ENCODE measurements around the gene OVOL3. TPM values are rescaled to one million over a fixed set of nuclear protein-coding genes. Genes with fewer than 3 reads are reported as not detected.

Gene OVOL3
- total RNA-seq (ENCODE audit: low replicate concordance) = not detected in 2 replicates

GRCh38 chr19:36110487-36111199 lies at the start of gene OVOL3:
TSS of gene OVOL3 (plus strand) at chr19:36111143. CDS start at chr19:36111203, 60 bp downstream.

GRCh38 chr19:36114721-36115452 lies 3.9 kb downstream of the OVOL3 start, which contains the start of gene POLR2I:
TSS of gene POLR2I (minus strand) at chr19:36114875. CDS start at chr19:36114856, 19 bp downstream.

GRCh38 chr19:36115453-36116343 lies 4.8 kb downstream of the OVOL3 start, which contains the start of gene TBCB:
TSS of gene TBCB (plus strand) at chr19:36115468. CDS start at chr19:36115561, 93 bp downstream.

GRCh38 chr19:36139473-36140303 lies 28.7 kb downstream of the OVOL3 start, which contains the start of gene CAPNS1:
TSS of gene CAPNS1 (plus strand) at chr19:36140066. CDS start at chr19:36141012, 946 bp downstream.

GRCh38 chr19:36152352-36153091 lies 41.6 kb downstream of the OVOL3 start, which contains the start of gene COX7A1:
TSS of gene COX7A1 (minus strand) at chr19:36152447. CDS start at chr19:36152407, 40 bp downstream.

Other genes starting within 250 kb of the OVOL3 start
- 2.1 and 18.6 TPM in 2 replicates for gene APLP1, start 242.6 kb upstream of the OVOL3 start, total RNA-seq (ENCODE audit: low replicate concordance)
- 2.2 and 7.1 TPM in 2 replicates for gene NFKBID, start 210.6 kb upstream of the OVOL3 start, total RNA-seq (ENCODE audit: low replicate concordance)
- gene HCST, start 208.6 kb upstream of the OVOL3 start, total RNA-seq (ENCODE audit: low replicate concordance) = 0.60 and 4.6 TPM in 2 replicates
- not detected in 2 replicates for gene TYROBP, start 202.8 kb upstream of the OVOL3 start, total RNA-seq (ENCODE audit: low replicate concordance)
- 1.1 and 1.5 TPM in 2 replicates for gene LRFN3, start 174.8 kb upstream of the OVOL3 start, total RNA-seq (ENCODE audit: low replicate concordance)
- 6.8 and 13.5 TPM in 2 replicates for gene SDHAF1, start 116.0 kb upstream of the OVOL3 start, total RNA-seq (ENCODE audit: low replicate concordance)
- 0.08 TPM in 1 of 2 replicates, not detected in the other for gene SYNE4, start 102.3 kb upstream of the OVOL3 start, total RNA-seq (ENCODE audit: low replicate concordance)
- gene ALKBH6, start 96.9 kb upstream of the OVOL3 start, total RNA-seq (ENCODE audit: low replicate concordance) = 5.4 and 15.6 TPM in 2 replicates
- gene CLIP3, start 78.3 kb upstream of the OVOL3 start, total RNA-seq (ENCODE audit: low replicate concordance) = 3.7 and 12.8 TPM in 2 replicates
- gene THAP8, start 56.9 kb upstream of the OVOL3 start, total RNA-seq (ENCODE audit: low replicate concordance) = 1.1 and 2.8 TPM in 2 replicates
- gene WDR62, start 56.2 kb upstream of the OVOL3 start, total RNA-seq (ENCODE audit: low replicate concordance) = 0.12 and 1.1 TPM in 2 replicates
- gene POLR2I, start 3.7 kb downstream of the OVOL3 start, total RNA-seq (ENCODE audit: low replicate concordance) = 131 and 194 TPM in 2 replicates
- gene TBCB, start 4.3 kb downstream of the OVOL3 start, total RNA-seq (ENCODE audit: low replicate concordance) = 315 and 328 TPM in 2 replicates
- gene CAPNS1, start 28.9 kb downstream of the OVOL3 start, total RNA-seq (ENCODE audit: low replicate concordance) = 535 and 598 TPM in 2 replicates
- 50.9 and 81.3 TPM in 2 replicates for gene COX7A1, start 41.3 kb downstream of the OVOL3 start, total RNA-seq (ENCODE audit: low replicate concordance)
- 5.0 and 10.2 TPM in 2 replicates for gene ZNF565, start 103.5 kb downstream of the OVOL3 start, total RNA-seq (ENCODE audit: low replicate concordance)
- 78.7 and 94.9 TPM in 2 replicates for gene ZNF146, start 104.0 kb downstream of the OVOL3 start, total RNA-seq (ENCODE audit: low replicate concordance)